Kidney (tissue), 14 donors: ENCODE measurements around the gene CYP19A1. TPM values are rescaled to one million over a fixed set of nuclear protein-coding genes. Genes with fewer than 3 reads are reported as not detected.

Experiments
- DNase-seq, 5 donors: peaks; one replicate each; pipeline ENCODE4 v3.0.0-alpha.2; 2013 to 2020
- FAIRE-seq: peaks from 2 replicates; lab custom pipeline; 2012; peaks lifted over from hg19 to GRCh38; lab: Jason Lieb, UNC
- H3K27ac ChIP-seq, 2 donors: one replicate each; pipeline ENCODE4 v1.7.0; 2013; ENCODE audit warnings: low read depth in 2 of 2, low read length in 2 of 2, inconsistent platforms in 1 of 2
- H3K27me3 ChIP-seq: one replicate; pipeline ENCODE4 v1.7.1; 2013; ENCODE audit warnings: low read length, inconsistent platforms; ENCODE audit not compliant: control insufficient read depth, insufficient read depth
- H3K36me3 ChIP-seq, 3 donors: one replicate each; pipeline versions ENCODE4 v1.7.0 to v1.7.1; 2013; ENCODE audit warnings: low read length in 3 of 3, control low read depth in 1 of 3, inconsistent platforms in 1 of 3; ENCODE audit not compliant: insufficient read depth in 3 of 3, control insufficient read depth in 2 of 3
- H3K4me1 ChIP-seq, 3 donors: one replicate each; pipeline versions ENCODE4 v1.7.0 to v1.7.1; 2013; ENCODE audit warnings: low read length in 3 of 3, inconsistent platforms in 1 of 3, low read depth in 1 of 3; ENCODE audit not compliant: control insufficient read depth in 2 of 3, insufficient read depth in 2 of 3
- H3K4me3 ChIP-seq, 3 donors: one replicate each; pipeline versions ENCODE4 v1.7.0 to v1.8.1; 2013; ENCODE audit warnings: low read length in 3 of 3, control low read depth in 1 of 3, inconsistent platforms in 1 of 3
- H3K9ac ChIP-seq, 3 donors: one replicate each; pipeline versions ENCODE4 v1.7.0 to v1.7.1; 2013; ENCODE audit warnings: low read length in 3 of 3, control low read depth in 1 of 3, inconsistent platforms in 1 of 3
- H3K9me3 ChIP-seq, 3 donors: one replicate each; pipeline versions ENCODE4 v1.7.0 to v1.7.1; 2013; ENCODE audit warnings: low read length in 3 of 3, control low read depth in 1 of 3, inconsistent platforms in 1 of 3; ENCODE audit not compliant: control insufficient read depth in 2 of 3, insufficient read depth in 1 of 3
- CTCF ChIP-seq: IDR thresholded peaks from 3 replicates; pipeline ENCODE4 v1.5.1; 2012; ENCODE audit warnings: mild to moderate bottlenecking, moderate library complexity, borderline replicate concordance; ENCODE audit not compliant: insufficient read depth; ENCODE audit errors: extremely low read depth
- intact Hi-C: fragments of 100-400 bp; cut with DNase I; formaldehyde crosslinking; loops from one replicate; pipeline ENCODE4 v1.11.1; 2022
- polyA plus RNA-seq: library from polyadenylated mRNA; stranded (reverse); fragments of 350-450 nt; fragmentation: Illumina TruSeq; extraction: RNeasy Lipid Tissue Mini Kit (QIAGEN cat#74804); gene quantifications from one replicate; pipeline ENCODE4 v1.2.3, GENCODE V29; 2014; ENCODE audit warnings: low read depth, low replicate concordance; ENCODE audit not compliant: insufficient read depth
- total RNA-seq: library from RNA; stranded (reverse); fragmentation: NEBNext Ultra II Directional; extraction: Animal tissue kit (Norgen Biotek cat#: 25700); gene quantifications from one replicate; pipeline ENCODE4 v1.2.1, GENCODE V29; 2021
- donor health status: control.
- donor health status: control.
- donor health status: control.
- donor health status: control.
- donor health status: control.
- donor health status: DM: yes; HTN: yes; CAD: no.
- donor health status: Normal renal cell carcinoma (clear cell type).

The CYP19A1 gene
- total and polyA plus RNA-seq, 2 donors from 2014 or later = 0.50 TPM; not detected in 1

GRCh38 chr15:51192521-51193280, 145.7 kb downstream of the CYP19A1 start:
- Histone ChIP-seq H3K4me1 (no peaks in the 10 kb centered on the region), H3K9ac (no peak overlapping the region), H3K36me3 (no peaks in the 10 kb centered on the region), H3K4me3 (no peak overlapping the region), H3K27me3 (no peaks in the 10 kb centered on the region), H3K9me3 (no peaks in the 10 kb centered on the region), H3K27ac (no peak overlapping the region)
- intact Hi-C loops = no loop called here
- DNase-seq = peak; percentile 88 to 94 (median 92)
- TF ChIP-seq CTCF = peak; percentile 86
- no peak for FAIRE-seq

GRCh38 chr15:51191766-51192165, 146.6 kb downstream of the CYP19A1 start:
- no peak for TF ChIP-seq CTCF
- Histone ChIP-seq H3K9ac (no peak overlapping the region), H3K36me3 (no peaks in the 10 kb centered on the region), H3K27me3 (no peaks in the 10 kb centered on the region), H3K4me3 (no peak overlapping the region), H3K4me1 (no peaks in the 10 kb centered on the region), H3K27ac (no peak overlapping the region), H3K9me3 (no peaks in the 10 kb centered on the region)
- FAIRE-seq = no peak
- no peak for DNase-seq
- intact Hi-C loops = no loop called here

- intact Hi-C loops = no loop called here
- Histone ChIP-seq H3K4me3 (no peak overlapping the region), H3K36me3 (no peaks in the 10 kb centered on the region), H3K4me1 (no peaks in the 10 kb centered on the region), H3K27ac (no peak overlapping the region), H3K9ac (no peak overlapping the region), H3K27me3 (no peaks in the 10 kb centered on the region), H3K9me3 (no peaks in the 10 kb centered on the region)
- TF ChIP-seq CTCF = no peak
- FAIRE-seq = no peak
- DNase-seq = peak in 1 of 5 donors; percentile 24
Measured at GRCh38 chr15:51191072-51191670, 147.2 kb downstream of the CYP19A1 start.
